Measurements from ENCODE around the gene SYNGR2. TPM values are rescaled to one million over a fixed set of nuclear protein-coding genes. Genes with fewer than 3 reads are reported as not detected.

SYNGR2 gene
- total and polyA plus RNA-seq, 2 donors (not counting 1 experiment from before 2014, with no cell fraction given) = 15.5 to 23.8 TPM

- no peak overlapping the region for H3K4me3 ChIP-seq (replicated peaks in 1 of 4; ENCODE audit: control extremely low read depth in 1 of 4, insufficient read depth in 1 of 4, low read depth in 3 of 4, low read length in 4 of 4)
- TF ChIP-seq CTCF (conservative IDR thresholded peaks at IDR 0.05 in 1 of 2, IDR thresholded peaks at IDR 0.05 in 1 of 2; ENCODE audit: low read depth in 1 of 2, low read length in 2 of 2) (no peak), EZH2 (IDR thresholded peaks at IDR 0.05; ENCODE audit: low read length, missing control alignments) (no peak)
- H3K9ac ChIP-seq (ENCODE audit: insufficient read depth, low read length) = no peak overlapping the region
- H3K36me3 ChIP-seq (ENCODE audit: control insufficient read depth, insufficient read depth, low read length) = no peaks in the 10 kb centered on the region
- no peaks in the 10 kb centered on the region for H3K9me3 ChIP-seq (ENCODE audit: control insufficient read depth, insufficient read depth, low read depth, low read length)
- no peak for DNase-seq (ENCODE audit: low read depth in 2 of 2)
- H3K27ac ChIP-seq (ENCODE audit: insufficient read depth, low read length) = no peak overlapping the region
- H4K20me1 ChIP-seq (ENCODE audit: control insufficient read depth, extremely low read depth, insufficient read depth, low read length) = no peaks in the 10 kb centered on the region
- no peak overlapping the region for H2AFZ ChIP-seq (ENCODE audit: low read length)
- no peak overlapping the region for H3K4me2 ChIP-seq (ENCODE audit: extremely low read depth, insufficient read depth, low read length)
- peaks cover 28% of the 10 kb centered on the region for H3K27me3 ChIP-seq (ENCODE audit: control insufficient read depth, insufficient read depth, low read length)
- peaks cover 2% of the 10 kb centered on the region for H3K4me1 ChIP-seq (ENCODE audit: control insufficient read depth, extremely low read depth, insufficient read depth, low read length)
- no peaks in the 10 kb centered on the region for H3K79me2 ChIP-seq (ENCODE audit: control insufficient read depth, insufficient read depth, low read length)
These were observed 38.3 kb upstream of the SYNGR2 start for GRCh38 chr17:78130090-78130436.

GRCh38 chr17:78130437-78131101, 37.8 kb upstream of the SYNGR2 start, which contains the start of gene TMC8:
TMC8 (plus strand) TSS chr17:78130771; CDS start chr17:78131589, 818 bp downstream.
- Histone ChIP-seq H4K20me1 (ENCODE audit: control insufficient read depth, extremely low read depth, insufficient read depth, low read length) (no peaks in the 10 kb centered on the region), H3K36me3 (ENCODE audit: control insufficient read depth, insufficient read depth, low read length) (no peaks in the 10 kb centered on the region), H3K9ac (ENCODE audit: insufficient read depth, low read length) (no peak within 1 kb of the TSS), H2AFZ (ENCODE audit: low read length) (no peak within 1 kb of the TSS), H3K4me1 (ENCODE audit: control insufficient read depth, extremely low read depth, insufficient read depth, low read length) (peaks cover 2% of the 10 kb centered on the region), H3K4me2 (ENCODE audit: extremely low read depth, insufficient read depth, low read length) (no peak within 1 kb of the TSS), H3K4me3 (replicated peaks in 1 of 4; ENCODE audit: control extremely low read depth in 1 of 4, insufficient read depth in 1 of 4, low read depth in 3 of 4, low read length in 4 of 4) (no peak within 1 kb of the TSS), H3K27me3 (ENCODE audit: control insufficient read depth, insufficient read depth, low read length) (peaks cover 28% of the 10 kb centered on the region), H3K9me3 (ENCODE audit: control insufficient read depth, insufficient read depth, low read depth, low read length) (no peaks in the 10 kb centered on the region), H3K79me2 (ENCODE audit: control insufficient read depth, insufficient read depth, low read length) (no peaks in the 10 kb centered on the region), H3K27ac (ENCODE audit: insufficient read depth, low read length) (no peak within 1 kb of the TSS)
- no peak for TF ChIP-seq CTCF (conservative IDR thresholded peaks at IDR 0.05 in 1 of 2, IDR thresholded peaks at IDR 0.05 in 1 of 2; ENCODE audit: low read depth in 1 of 2, low read length in 2 of 2)
- TF ChIP-seq EZH2 (IDR thresholded peaks at IDR 0.05; ENCODE audit: low read length, missing control alignments) = no peak
- no peak for DNase-seq (ENCODE audit: low read depth in 2 of 2)

- Histone ChIP-seq H3K79me2 (ENCODE audit: control insufficient read depth, insufficient read depth, low read length) (no peaks in the 10 kb centered on the region), H3K27me3 (ENCODE audit: control insufficient read depth, insufficient read depth, low read length) (peaks cover 28% of the 10 kb centered on the region), H2AFZ (ENCODE audit: low read length) (no peak overlapping the region), H3K9me3 (ENCODE audit: control insufficient read depth, insufficient read depth, low read depth, low read length) (no peaks in the 10 kb centered on the region), H3K4me2 (ENCODE audit: extremely low read depth, insufficient read depth, low read length) (no peak overlapping the region), H3K36me3 (ENCODE audit: control insufficient read depth, insufficient read depth, low read length) (no peaks in the 10 kb centered on the region), H4K20me1 (ENCODE audit: control insufficient read depth, extremely low read depth, insufficient read depth, low read length) (no peaks in the 10 kb centered on the region), H3K4me3 (replicated peaks in 1 of 4; ENCODE audit: control extremely low read depth in 1 of 4, insufficient read depth in 1 of 4, low read depth in 3 of 4, low read length in 4 of 4) (no peak overlapping the region), H3K4me1 (ENCODE audit: control insufficient read depth, extremely low read depth, insufficient read depth, low read length) (peaks cover 2% of the 10 kb centered on the region), H3K27ac (ENCODE audit: insufficient read depth, low read length) (no peak overlapping the region), H3K9ac (ENCODE audit: insufficient read depth, low read length) (no peak overlapping the region)
- no peak for TF ChIP-seq CTCF (conservative IDR thresholded peaks at IDR 0.05 in 1 of 2, IDR thresholded peaks at IDR 0.05 in 1 of 2; ENCODE audit: low read depth in 1 of 2, low read length in 2 of 2)
- no peak for TF ChIP-seq EZH2 (IDR thresholded peaks at IDR 0.05; ENCODE audit: low read length, missing control alignments)
- no peak for DNase-seq (ENCODE audit: low read depth in 2 of 2)
These were observed 37.0 kb upstream of the SYNGR2 start for GRCh38 chr17:78131172-78132083.
